ENCODE data around the gene FAM131B.

The FAM131B gene

DNA sequence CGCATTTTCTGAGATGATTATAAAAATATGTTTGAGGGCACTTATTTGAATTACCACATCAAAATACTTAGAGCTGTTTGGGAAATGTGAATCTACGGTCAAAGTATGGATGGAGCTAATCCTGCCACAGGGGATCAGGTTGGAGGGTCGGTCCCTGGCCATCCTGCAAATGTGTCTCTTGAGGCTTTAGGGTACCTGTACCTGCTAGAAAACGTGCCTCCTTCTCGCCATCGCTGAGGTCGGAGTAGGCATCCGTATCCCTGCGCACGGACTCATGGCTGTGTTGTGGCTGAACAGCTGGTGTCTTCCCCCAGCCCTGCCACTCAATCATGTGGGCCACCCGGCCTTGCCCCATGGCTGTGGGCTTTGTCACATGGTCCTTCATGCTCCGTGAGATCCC, 3.9 kb downstream of the FAM131B start:
- H3K27me3 ChIP-seq (ENCODE audit: insufficient read depth, low read length, poor library complexity), result peaks cover 42% of the 10 kb centered on the region

DNA sequence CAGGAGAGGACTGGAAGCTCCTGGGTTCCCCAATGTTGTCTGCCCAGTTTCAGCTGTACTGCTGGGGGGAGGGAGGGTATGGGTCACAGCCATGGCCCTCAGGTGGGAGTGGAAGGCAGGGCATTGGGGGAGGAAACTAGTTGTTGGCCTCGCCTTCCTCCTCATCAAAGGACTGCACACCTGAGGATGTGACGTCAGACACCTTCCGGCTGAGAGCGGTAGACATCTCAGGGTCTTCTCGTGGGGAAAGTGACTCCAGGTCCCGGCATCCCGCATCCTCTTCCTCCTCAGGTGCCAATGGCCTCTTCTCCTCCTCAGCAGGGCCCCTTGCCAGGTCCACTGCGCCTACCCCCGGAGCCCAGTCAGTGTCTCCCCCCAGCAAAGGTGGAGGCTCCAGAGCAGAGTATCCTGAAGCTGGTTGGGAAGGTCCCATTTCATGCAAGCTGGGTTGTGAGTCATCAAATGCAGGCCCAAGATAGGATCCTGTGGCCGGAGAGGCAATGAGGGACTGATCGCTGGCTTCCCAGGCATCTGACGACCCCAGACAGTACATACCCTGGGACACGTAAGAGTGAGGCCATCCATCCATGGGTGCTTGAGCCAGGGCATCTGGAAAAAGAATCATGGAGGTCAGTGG, 6.0 kb downstream of the FAM131B start:
- no peak overlapping the region for H2AFZ ChIP-seq (ENCODE audit: low read depth, low read length)
- H3K4me2 ChIP-seq (ENCODE audit: insufficient read depth, low read length), result no peak overlapping the region
- no peaks in the 10 kb centered on the region; the same call in 1 of the 2 replicates for H4K20me1 ChIP-seq (ENCODE audit: insufficient read depth, low read length)
- H3K9me3 ChIP-seq (ENCODE audit: insufficient read depth, low read length, severe bottlenecking), result no peaks in the 10 kb centered on the region
- no peak overlapping the region for H3K9ac ChIP-seq (ENCODE audit: low read depth, low read length)
- H3K36me3 ChIP-seq (ENCODE audit: insufficient read depth, low read length), result no peaks in the 10 kb centered on the region
- no peaks in the 10 kb centered on the region for H3K79me2 ChIP-seq (ENCODE audit: insufficient read depth, low read length)
- TF ChIP-seq, protein P1, sequence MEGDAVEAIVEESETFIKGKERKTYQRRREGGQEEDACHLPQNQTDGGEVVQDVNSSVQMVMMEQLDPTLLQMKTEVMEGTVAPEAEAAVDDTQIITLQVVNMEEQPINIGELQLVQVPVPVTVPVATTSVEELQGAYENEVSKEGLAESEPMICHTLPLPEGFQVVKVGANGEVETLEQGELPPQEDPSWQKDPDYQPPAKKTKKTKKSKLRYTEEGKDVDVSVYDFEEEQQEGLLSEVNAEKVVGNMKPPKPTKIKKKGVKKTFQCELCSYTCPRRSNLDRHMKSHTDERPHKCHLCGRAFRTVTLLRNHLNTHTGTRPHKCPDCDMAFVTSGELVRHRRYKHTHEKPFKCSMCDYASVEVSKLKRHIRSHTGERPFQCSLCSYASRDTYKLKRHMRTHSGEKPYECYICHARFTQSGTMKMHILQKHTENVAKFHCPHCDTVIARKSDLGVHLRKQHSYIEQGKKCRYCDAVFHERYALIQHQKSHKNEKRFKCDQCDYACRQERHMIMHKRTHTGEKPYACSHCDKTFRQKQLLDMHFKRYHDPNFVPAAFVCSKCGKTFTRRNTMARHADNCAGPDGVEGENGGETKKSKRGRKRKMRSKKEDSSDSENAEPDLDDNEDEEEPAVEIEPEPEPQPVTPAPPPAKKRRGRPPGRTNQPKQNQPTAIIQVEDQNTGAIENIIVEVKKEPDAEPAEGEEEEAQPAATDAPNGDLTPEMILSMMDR (IDR thresholded peaks at IDR 0.05; ENCODE audit: borderline replicate concordance, extremely low read depth, low read length, poor library complexity, severe bottlenecking), result no peak
- no peak for TF ChIP-seq EZH2 (IDR thresholded peaks at IDR 0.05; ENCODE audit: borderline replicate concordance, low read depth, low read length, severe bottlenecking)
- H3K27me3 ChIP-seq (ENCODE audit: insufficient read depth, low read length, poor library complexity), result peaks cover 27% of the 10 kb centered on the region
- H3K27ac ChIP-seq (ENCODE audit: low read length), result no peak overlapping the region
- no peak overlapping the region for H3K4me3 ChIP-seq (ENCODE audit: low read depth in 1 of 2, low read length in 2 of 2)
- ATAC-seq (ENCODE audit: insufficient read depth, low read depth) (no peak), DNase-seq (no peak)
- no peaks in the 10 kb centered on the region for H3K4me1 ChIP-seq (ENCODE audit: insufficient read depth, low read length)

More for the DNA sequence above, 3.9 kb downstream of the FAM131B start:
- H3K79me2 ChIP-seq (ENCODE audit: insufficient read depth, low read length), result no peaks in the 10 kb centered on the region
- H4K20me1 ChIP-seq (ENCODE audit: insufficient read depth, low read length), result no peaks in the 10 kb centered on the region; the same call in 1 of the 2 replicates
- H3K4me2 ChIP-seq (ENCODE audit: insufficient read depth, low read length), result no peak overlapping the region
- H3K9ac ChIP-seq (ENCODE audit: low read depth, low read length), result no peak overlapping the region
- no peak overlapping the region for H2AFZ ChIP-seq (ENCODE audit: low read depth, low read length)
- TF ChIP-seq, protein P1 (IDR thresholded peaks at IDR 0.05; ENCODE audit: borderline replicate concordance, extremely low read depth, low read length, poor library complexity, severe bottlenecking), result no peak
- no peak for TF ChIP-seq EZH2 (IDR thresholded peaks at IDR 0.05; ENCODE audit: borderline replicate concordance, low read depth, low read length, severe bottlenecking)
- DNase-seq (no peak), ATAC-seq (ENCODE audit: insufficient read depth, low read depth) (no peak)
- peaks cover 12% of the 10 kb centered on the region for H3K4me1 ChIP-seq (ENCODE audit: insufficient read depth, low read length)
- no peak overlapping the region for H3K4me3 ChIP-seq (ENCODE audit: low read depth in 1 of 2, low read length in 2 of 2)
- H3K9me3 ChIP-seq (ENCODE audit: insufficient read depth, low read length, severe bottlenecking), result no peaks in the 10 kb centered on the region
- no peaks in the 10 kb centered on the region for H3K36me3 ChIP-seq (ENCODE audit: insufficient read depth, low read length)
- no peak overlapping the region for H3K27ac ChIP-seq (ENCODE audit: low read length)

DNA sequence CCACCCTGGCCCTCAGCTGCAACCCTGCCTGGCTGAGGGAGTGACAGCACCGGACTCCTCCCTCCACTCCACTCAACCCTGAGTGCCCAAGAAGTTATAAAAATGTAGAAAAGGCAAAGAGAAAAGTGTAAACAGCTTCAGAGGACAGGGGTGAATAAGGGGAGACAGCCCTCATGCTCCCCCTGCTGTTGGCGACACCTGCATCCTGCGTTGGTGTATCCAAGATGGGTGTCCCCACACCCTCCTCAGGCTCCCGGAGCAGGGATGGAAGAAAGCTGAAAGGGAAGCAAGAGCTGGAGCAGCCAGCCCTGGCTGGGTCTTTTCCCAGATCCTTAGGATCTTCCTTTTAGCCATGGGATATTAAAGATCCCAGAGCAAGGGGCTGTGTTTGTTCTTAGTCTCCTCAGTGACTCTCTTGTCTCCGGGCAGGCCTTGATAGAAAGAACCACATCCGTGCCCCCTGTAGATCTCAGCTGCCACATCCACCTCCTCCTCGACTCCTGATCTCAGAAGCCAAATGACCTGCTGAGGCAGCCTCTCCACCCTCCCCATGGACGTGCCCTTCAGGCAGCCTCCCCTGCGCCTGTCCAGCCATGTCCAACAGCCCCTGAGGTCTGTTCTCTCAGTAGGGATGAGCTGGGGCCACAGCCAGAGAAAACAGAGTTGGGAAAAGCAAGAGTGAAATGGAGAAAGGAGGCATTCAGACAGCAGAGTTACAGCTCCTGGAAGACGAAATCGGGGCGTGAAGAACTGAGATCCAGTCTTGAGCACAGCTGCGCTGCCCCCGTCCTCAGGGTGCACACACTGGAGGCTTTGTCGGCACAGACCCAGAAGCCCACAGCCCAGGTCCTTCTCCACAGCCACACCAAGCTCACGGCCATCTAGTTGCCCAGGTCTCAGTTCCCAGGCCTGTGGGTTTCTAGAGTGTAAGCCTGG, 6.8 kb downstream of the FAM131B start:
- Histone ChIP-seq H2AFZ (ENCODE audit: low read depth, low read length) (no peak overlapping the region), H3K4me2 (ENCODE audit: insufficient read depth, low read length) (no peak overlapping the region), H3K9me3 (ENCODE audit: insufficient read depth, low read length, severe bottlenecking) (no peaks in the 10 kb centered on the region), H3K27ac (ENCODE audit: low read length) (no peak overlapping the region), H3K4me1 (ENCODE audit: insufficient read depth, low read length) (no peaks in the 10 kb centered on the region), H3K36me3 (ENCODE audit: insufficient read depth, low read length) (no peaks in the 10 kb centered on the region), H3K9ac (ENCODE audit: low read depth, low read length) (no peak overlapping the region), H3K4me3 (ENCODE audit: low read depth in 1 of 2, low read length in 2 of 2) (no peak overlapping the region), H3K79me2 (ENCODE audit: insufficient read depth, low read length) (no peaks in the 10 kb centered on the region), H4K20me1 (ENCODE audit: insufficient read depth, low read length) (no peaks in the 10 kb centered on the region; the same call in 1 of the 2 replicates), H3K27me3 (ENCODE audit: insufficient read depth, low read length, poor library complexity) (peaks cover 20% of the 10 kb centered on the region)
- no peak for DNase-seq
- ATAC-seq (ENCODE audit: insufficient read depth, low read depth), result peak; percentile 29; the same call in 1 of the 3 replicates
- TF ChIP-seq, protein P1 (IDR thresholded peaks at IDR 0.05; ENCODE audit: borderline replicate concordance, extremely low read depth, low read length, poor library complexity, severe bottlenecking), result peak; percentile 36
- TF ChIP-seq EZH2 (IDR thresholded peaks at IDR 0.05; ENCODE audit: borderline replicate concordance, low read depth, low read length, severe bottlenecking), result no peak

Data from DND-41 (cell line).